Calu3 (cell line): ENCODE results near the gene PIEZO2. TPM values are rescaled to one million over a fixed set of nuclear protein-coding genes. Genes with fewer than 3 reads are reported as not detected.

Experiments used
- BruUV-seq: library from RNA; stranded (reverse); fragments of 400-500 nt; replicated peaks from 2 replicates; lab custom pipeline; 2021; lab: Mats Ljungman, UMichigan
- CTCF ChIA-PET: fragments of 300-600 bp; sonication (Branson Sonifier 250); formaldehyde crosslinking; loops from one replicate; lab custom pipeline; 2022; ENCODE audit warnings: antibody characterized with exemption; lab: Charles Lee
- DNase-seq: peaks from one replicate; pipeline ENCODE4 v3.0.0; 2022
- H3K27ac Mint-ChIP-seq: one replicate; pipeline ENCODE4 v1.8.0; 2022; ENCODE audit warnings: mixed read lengths; ENCODE audit not compliant: unreplicated experiment
- H3K27me3 Mint-ChIP-seq: one replicate; pipeline ENCODE4 v1.8.0; 2022; ENCODE audit warnings: mixed read lengths; ENCODE audit not compliant: unreplicated experiment
- H3K36me3 Mint-ChIP-seq: one replicate; pipeline ENCODE4 v1.8.0; 2022; ENCODE audit warnings: mild to moderate bottlenecking, moderate library complexity, mixed read lengths; ENCODE audit not compliant: insufficient read depth, unreplicated experiment
- H3K4me1 Mint-ChIP-seq: one replicate; pipeline ENCODE4 v1.8.0; 2022; ENCODE audit warnings: mild to moderate bottlenecking, low read depth, mixed read lengths; ENCODE audit not compliant: unreplicated experiment
- H3K4me3 Mint-ChIP-seq: one replicate; pipeline ENCODE4 v1.8.0; 2022; ENCODE audit warnings: mild to moderate bottlenecking, low read depth, moderate library complexity, mixed read lengths; ENCODE audit not compliant: unreplicated experiment
- H3K9me3 Mint-ChIP-seq: one replicate; pipeline ENCODE4 v1.8.0; 2022; ENCODE audit warnings: low read depth, mixed read lengths; ENCODE audit not compliant: unreplicated experiment
- CTCF ChIP-seq: fragments of 200-600 bp; IDR thresholded peaks from one replicate; pipeline ENCODE4 v1.8.0; 2022; ENCODE audit warnings: antibody characterized with exemption; ENCODE audit not compliant: unreplicated experiment
- intact Hi-C: fragments of 100-400 bp; cut with micrococcal nuclease; formaldehyde crosslinking; loops from one replicate; pipeline ENCODE4 v1.10.0; 2022; ENCODE audit not compliant: unreplicated experiment
- total RNA-seq: library from RNA; stranded (reverse); gene quantifications from 2 replicates; pipeline ENCODE4 v1.2.3, GENCODE V29; 2022

PIEZO2 gene
- total RNA-seq, 1 experiment from 2014 or later = 0.24 TPM

GRCh38 chr18:10690366-10690765 is 459.0 kb downstream of the PIEZO2 start:
- no peak for TF ChIP-seq CTCF
- BruUV-seq = no TSS peak
- no peaks in the 10 kb centered on the region for H3K4me1 Mint-ChIP-seq
- peaks cover 3% of the 10 kb centered on the region for H3K9me3 Mint-ChIP-seq
- H3K27ac Mint-ChIP-seq = no peak overlapping the region
- H3K27me3 Mint-ChIP-seq = peaks cover 55% of the 10 kb centered on the region
- intact Hi-C loops = no loop called here
- H3K4me3 Mint-ChIP-seq = no peak overlapping the region
- H3K36me3 Mint-ChIP-seq = no peaks in the 10 kb centered on the region
- CTCF ChIA-PET = no interaction called here
- no peak for DNase-seq

- Mint-ChIP-seq H3K36me3 (no peaks in the 10 kb centered on the region), H3K27ac (no peak overlapping the region), H3K4me1 (no peaks in the 10 kb centered on the region), H3K4me3 (no peak overlapping the region), H3K9me3 (peaks cover 3% of the 10 kb centered on the region), H3K27me3 (peaks cover 51% of the 10 kb centered on the region)
- no peak for TF ChIP-seq CTCF
- CTCF ChIA-PET = no interaction called here
- intact Hi-C loops = no loop called here
- DNase-seq = no peak
- no TSS peak for BruUV-seq
These were observed 459.4 kb downstream of the PIEZO2 start for GRCh38 chr18:10690035-10690329.

- no peak for TF ChIP-seq CTCF
- CTCF ChIA-PET = no interaction called here
- no TSS peak for BruUV-seq
These were observed 459.9 kb downstream of the PIEZO2 start for GRCh38 chr18:10689236-10690034.

GRCh38 chr18:10688766-10689165 is 460.6 kb downstream of the PIEZO2 start:
- H3K27me3 Mint-ChIP-seq = peaks cover 50% of the 10 kb centered on the region
- DNase-seq = no peak
- H3K27ac Mint-ChIP-seq = no peak overlapping the region
- BruUV-seq = no TSS peak
- H3K4me1 Mint-ChIP-seq = no peaks in the 10 kb centered on the region
- H3K9me3 Mint-ChIP-seq = peaks cover 3% of the 10 kb centered on the region
- intact Hi-C loops = no loop called here
- no peak overlapping the region for H3K4me3 Mint-ChIP-seq
- TF ChIP-seq CTCF = no peak
- H3K36me3 Mint-ChIP-seq = no peaks in the 10 kb centered on the region
- CTCF ChIA-PET = no interaction called here

More at GRCh38 chr18:10689236-10690034, 459.9 kb downstream of the PIEZO2 start:
- no peak overlapping the region for H3K27ac Mint-ChIP-seq
- no peak overlapping the region for H3K4me3 Mint-ChIP-seq
- peaks cover 3% of the 10 kb centered on the region for H3K9me3 Mint-ChIP-seq
- intact Hi-C loops = no loop called here
- no peaks in the 10 kb centered on the region for H3K36me3 Mint-ChIP-seq
- no peak for DNase-seq
- H3K27me3 Mint-ChIP-seq = peaks cover 50% of the 10 kb centered on the region
- H3K4me1 Mint-ChIP-seq = no peaks in the 10 kb centered on the region
